Measurements from ENCODE around the gene ITGA2B. TPM values are rescaled to one million over a fixed set of nuclear protein-coding genes. Genes with fewer than 3 reads are reported as not detected.

ITGA2B gene
- total and polyA plus RNA-seq, 10 of the 15 experiments (the other 5 are each of a cell fraction or from before 2014, with no cell fraction given) = 0.04 to 0.51 (median 0.21) TPM; not detected in 1

DNA sequence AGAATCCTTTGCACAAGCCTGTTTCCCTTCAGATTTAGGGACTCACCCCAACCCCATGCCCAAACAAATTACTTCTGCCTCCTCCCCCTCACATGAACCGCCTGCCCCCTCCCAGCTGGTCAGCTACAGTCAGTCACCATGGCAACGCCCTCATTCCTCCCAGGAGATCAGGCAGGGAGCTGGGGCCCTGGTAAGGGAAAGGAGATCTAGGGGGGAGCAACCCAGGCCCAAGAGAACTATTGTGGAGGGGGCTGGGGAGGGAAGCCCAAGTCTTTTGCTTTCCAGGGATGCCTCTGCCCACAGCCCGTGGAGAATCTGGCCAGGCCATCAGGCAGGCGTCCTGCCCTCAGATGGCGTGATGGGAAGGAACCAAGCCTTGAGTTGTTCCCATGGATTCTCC, 28.6 kb downstream of the ITGA2B start:
- Histone ChIP-seq H3K9me3 (replicated peaks; ENCODE audit: control insufficient read depth, insufficient read depth, low read length) (no peaks in the 10 kb centered on the region), H3K4me2 (ENCODE audit: control insufficient read depth, insufficient read depth) (no peak overlapping the region), H3K27ac (ENCODE audit: control insufficient read depth, insufficient read depth) (no peak overlapping the region), H3K4me3 (no peak overlapping the region), H3K79me2 (ENCODE audit: control insufficient read depth, insufficient read depth, low read length) (no peaks in the 10 kb centered on the region), H3K36me3 (ENCODE audit: control insufficient read depth in 2 of 2, insufficient read depth in 2 of 2, low read length in 1 of 2) (no peaks in the 10 kb centered on the region), H2AFZ (ENCODE audit: control insufficient read depth, low read depth, low read length) (no peak overlapping the region), H3K9ac (ENCODE audit: control insufficient read depth, insufficient read depth, low read length) (no peak overlapping the region), H3K27me3 (replicated peaks in 1 of 2; ENCODE audit: control insufficient read depth in 2 of 2, insufficient read depth in 2 of 2, low read length in 1 of 2) (peaks cover 0 to 2% of the 10 kb centered on the region in 2 experiments; a peak in 2 of 4 replicates), H3K4me1 (ENCODE audit: control insufficient read depth, insufficient read depth, low read length) (no peaks in the 10 kb centered on the region), H4K20me1 (ENCODE audit: control insufficient read depth, insufficient read depth) (no peaks in the 10 kb centered on the region)
- intact Hi-C loops (cut with micrococcal nuclease; ENCODE audit: unreplicated experiment) (no loop called here), in situ Hi-C loops (cut with MboI) (no loop called here)
- CTCF ChIA-PET = interaction anchor here (1.3 kb wide), 1 partner anchor 10 kb away, joined by 3 read pairs; no protein-coding TSS in a partner anchor
- FAIRE-seq (no peak), ATAC-seq (no peak), DNase-seq (ENCODE audit: low read depth, low spot score) (no peak)
- SMC1A ChIA-PET (ENCODE audit: uncharacterized antibody, unreplicated experiment) = interaction anchor here (0.8 kb wide), 1 partner anchor 154 kb away, joined by 3 read pairs; no protein-coding TSS in a partner anchor
- RAD21 ChIA-PET (ENCODE audit: unreplicated experiment) = no interaction called here
- POLR2A ChIA-PET = interaction anchor here (0.6 kb wide), 1 partner anchor 250 kb away, joined by 4 read pairs; no protein-coding TSS in a partner anchor
- no TSS peak for BruUV-seq (replicated peaks)
- TF ChIP-seq SMAD5 (IDR thresholded peaks at IDR 0.05; ENCODE audit: low read depth) (no peak), BMI1 (IDR thresholded peaks at IDR 0.05; ENCODE audit: borderline replicate concordance) (peak; percentile 23; the same call in 1 of the 2 replicates)
- WGBS (ENCODE audit: insufficient coverage, insufficient replicate concordance, low lambda C conversion rate, missing lambda C conversion rate) = 8% methylated on average over 5 of the region's 5 CpGs

DNA sequence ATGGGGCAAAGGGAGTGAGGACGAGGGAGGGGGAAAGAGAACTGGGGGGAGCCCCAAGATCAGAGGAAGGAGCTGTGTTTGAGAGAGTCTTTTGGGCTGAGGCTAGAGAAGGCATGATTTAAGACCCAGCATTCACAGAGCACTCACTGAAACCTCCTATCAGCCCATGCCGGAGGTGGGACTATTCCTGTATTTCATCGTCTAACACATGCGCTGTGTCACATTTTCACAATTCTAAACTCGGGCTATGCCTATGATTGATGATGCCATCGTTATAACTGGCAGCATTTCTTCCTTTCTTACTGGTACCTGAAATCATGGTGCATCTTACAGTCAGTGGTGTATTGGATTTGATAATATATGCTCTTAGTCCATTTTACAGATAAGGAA, 29.3 kb downstream of the ITGA2B start:
- WGBS (ENCODE audit: insufficient coverage, insufficient replicate concordance, low lambda C conversion rate, missing lambda C conversion rate) = 25% methylated on average over 6 of the region's 6 CpGs
- POLR2A ChIA-PET = no interaction called here
- intact Hi-C loops (cut with micrococcal nuclease; ENCODE audit: unreplicated experiment) (no loop called here), in situ Hi-C loops (cut with MboI) (no loop called here)
- no peak for FAIRE-seq
- no peak for DNase-seq (ENCODE audit: low read depth, low spot score)
- CTCF ChIA-PET = interaction anchor here (0.6 to 1.3 kb wide), 4 partner anchors 10 to 249 kb away, joined by 3 to 4 read pairs (median 3); no protein-coding TSS in a partner anchor
- Histone ChIP-seq H3K27ac (ENCODE audit: control insufficient read depth, insufficient read depth) (no peak overlapping the region), H3K4me2 (ENCODE audit: control insufficient read depth, insufficient read depth) (no peak overlapping the region), H3K79me2 (ENCODE audit: control insufficient read depth, insufficient read depth, low read length) (no peaks in the 10 kb centered on the region), H3K4me1 (ENCODE audit: control insufficient read depth, insufficient read depth, low read length) (no peaks in the 10 kb centered on the region), H3K4me3 (no peak overlapping the region), H3K27me3 (replicated peaks in 1 of 2; ENCODE audit: control insufficient read depth in 2 of 2, insufficient read depth in 2 of 2, low read length in 1 of 2) (peaks cover 0 to 2% of the 10 kb centered on the region in 2 experiments; a peak in 2 of 4 replicates), H4K20me1 (ENCODE audit: control insufficient read depth, insufficient read depth) (no peaks in the 10 kb centered on the region), H2AFZ (ENCODE audit: control insufficient read depth, low read depth, low read length) (no peak overlapping the region), H3K9ac (ENCODE audit: control insufficient read depth, insufficient read depth, low read length) (no peak overlapping the region), H3K9me3 (replicated peaks; ENCODE audit: control insufficient read depth, insufficient read depth, low read length) (no peaks in the 10 kb centered on the region), H3K36me3 (ENCODE audit: control insufficient read depth in 2 of 2, insufficient read depth in 2 of 2, low read length in 1 of 2) (no peaks in the 10 kb centered on the region)
- ATAC-seq = no peak
- SMC1A ChIA-PET (ENCODE audit: uncharacterized antibody, unreplicated experiment) = interaction anchor here (0.8 kb wide), 1 partner anchor 154 kb away, joined by 3 read pairs; no protein-coding TSS in a partner anchor
- BruUV-seq (replicated peaks) = no TSS peak
- TF ChIP-seq POLR2AphosphoS2 (IDR thresholded peaks at IDR 0.05; ENCODE audit: low read depth, low read length) (no peak), EGR1 (IDR thresholded peaks at IDR 0.05; ENCODE audit: borderline replicate concordance in 1 of 2, low read depth in 2 of 2, low read length in 2 of 2) (no peak), WRNIP1 (IDR thresholded peaks at IDR 0.05; ENCODE audit: borderline replicate concordance, low read depth, low read length) (no peak)
- TF ChIP-seq, protein P1, sequence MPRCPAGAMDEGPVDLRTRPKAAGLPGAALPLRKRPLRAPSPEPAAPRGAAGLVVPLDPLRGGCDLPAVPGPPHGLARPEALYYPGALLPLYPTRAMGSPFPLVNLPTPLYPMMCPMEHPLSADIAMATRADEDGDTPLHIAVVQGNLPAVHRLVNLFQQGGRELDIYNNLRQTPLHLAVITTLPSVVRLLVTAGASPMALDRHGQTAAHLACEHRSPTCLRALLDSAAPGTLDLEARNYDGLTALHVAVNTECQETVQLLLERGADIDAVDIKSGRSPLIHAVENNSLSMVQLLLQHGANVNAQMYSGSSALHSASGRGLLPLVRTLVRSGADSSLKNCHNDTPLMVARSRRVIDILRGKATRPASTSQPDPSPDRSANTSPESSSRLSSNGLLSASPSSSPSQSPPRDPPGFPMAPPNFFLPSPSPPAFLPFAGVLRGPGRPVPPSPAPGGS (IDR thresholded peaks at IDR 0.05; ENCODE audit: borderline replicate concordance, insufficient read depth, low read depth, low read length, poor library complexity, severe bottlenecking) = no peak
- TF ChIP-seq, protein P2, sequence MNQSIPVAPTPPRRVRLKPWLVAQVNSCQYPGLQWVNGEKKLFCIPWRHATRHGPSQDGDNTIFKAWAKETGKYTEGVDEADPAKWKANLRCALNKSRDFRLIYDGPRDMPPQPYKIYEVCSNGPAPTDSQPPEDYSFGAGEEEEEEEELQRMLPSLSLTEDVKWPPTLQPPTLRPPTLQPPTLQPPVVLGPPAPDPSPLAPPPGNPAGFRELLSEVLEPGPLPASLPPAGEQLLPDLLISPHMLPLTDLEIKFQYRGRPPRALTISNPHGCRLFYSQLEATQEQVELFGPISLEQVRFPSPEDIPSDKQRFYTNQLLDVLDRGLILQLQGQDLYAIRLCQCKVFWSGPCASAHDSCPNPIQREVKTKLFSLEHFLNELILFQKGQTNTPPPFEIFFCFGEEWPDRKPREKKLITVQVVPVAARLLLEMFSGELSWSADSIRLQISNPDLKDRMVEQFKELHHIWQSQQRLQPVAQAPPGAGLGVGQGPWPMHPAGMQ (IDR thresholded peaks at IDR 0.05; ENCODE audit: borderline replicate concordance) = no peak
- RAD21 ChIA-PET (ENCODE audit: unreplicated experiment) = interaction anchor here (0.5 kb wide), 1 partner anchor 196 kb away, joined by 3 read pairs; no protein-coding TSS in a partner anchor

Data from GM12878 (cell line).